SK-N-MC (cell line): Measurements from ENCODE around the gene DPP10.

Experiments
- EZH2 ChIP-seq: fragments of 200-600 bp; sonication (generic); IDR thresholded peaks from one replicate; pipeline ENCODE4 v1.6.1; 2017; ENCODE audit warnings: antibody characterized with exemption
- POLR2AphosphoS5 ChIP-seq: IDR thresholded peaks from 2 replicates; pipeline ENCODE4 v1.6.1; 2012; ENCODE audit warnings: mild to moderate bottlenecking, low read depth, low read length, borderline replicate concordance

- TF ChIP-seq EZH2 (no peak), POLR2AphosphoS5 (no peak)
Observed at GRCh38 chr2:114457956-114458355, 15.5 kb downstream of the DPP10 start.
